Upper lobe of left lung (tissue), 6 donors: Measurements from ENCODE around the gene ANKRD13B. TPM values are rescaled to one million over a fixed set of nuclear protein-coding genes. Genes with fewer than 3 reads are reported as not detected.

Experiments used
- ATAC-seq, 2 donors: fragments of 200-7000 bp; cut with Tn5 transposase; one replicate each; pipeline ENCODE4 v1.9.1; 2022; ENCODE audit warnings: mild to moderate bottlenecking in 2 of 2, moderate library complexity in 2 of 2; ENCODE audit not compliant: low FRiP score in 2 of 2
- DNase-seq, 2 donors: peaks; one replicate each; pipeline ENCODE4 v3.0.0-alpha.2; 2019 to 2020
- H3K27ac ChIP-seq, 4 donors: fragments of 200-600 bp; sonication (generic); one replicate each; pipeline ENCODE4 v1.5.1; 2016 to 2019
- H3K27me3 ChIP-seq, 4 donors: fragments of 200-600 bp; sonication (generic); one replicate each; pipeline ENCODE4 v1.5.1; 2017 to 2019
- H3K36me3 ChIP-seq, 4 donors: fragments of 200-600 bp; sonication (generic); one replicate each; pipeline ENCODE4 v1.5.1; 2016 to 2019
- H3K4me1 ChIP-seq, 4 donors: fragments of 200-600 bp; sonication (generic); one replicate each; pipeline ENCODE4 v1.5.1; 2018 to 2019
- H3K4me3 ChIP-seq, 4 donors: fragments of 200-600 bp; sonication (generic); one replicate each; pipeline ENCODE4 v1.5.1; 2017 to 2019; ENCODE audit warnings: mild to moderate bottlenecking in 2 of 4, moderate library complexity in 1 of 4
- H3K9me3 ChIP-seq, 4 donors: fragments of 200-600 bp; sonication (generic); one replicate each; pipeline ENCODE4 v1.5.1; 2018 to 2019
- EP300 ChIP-seq, 4 donors: sonication (generic); formaldehyde crosslinking; IDR thresholded peaks; one replicate each; pipeline ENCODE4 v1.5.1; 2017; ENCODE audit warnings: antibody characterized with exemption in 4 of 4, control low read depth in 2 of 4
- POLR2A ChIP-seq, 4 donors: fragments of 450-650 bp; IDR thresholded peaks; one replicate each; pipeline ENCODE4 v1.5.1; 2016 to 2017; ENCODE audit warnings: antibody characterized with exemption in 4 of 4, mild to moderate bottlenecking in 2 of 4
- POLR2AphosphoS5 ChIP-seq, 2 donors: sonication (generic); formaldehyde crosslinking; IDR thresholded peaks; one replicate each; pipeline ENCODE4 v1.5.1; 2017; ENCODE audit warnings: antibody characterized with exemption in 2 of 2
- WGBS, 2 donors: methylation state at CpG; one replicate each; pipeline ENCODE4 v1.1.5; 2017 to 2018; 5-methylcytosine and 5-hydroxymethylcytosine counted together
- total RNA-seq, 6 donors: library from RNA; depleted of rRNA in 4 of 6; stranded (reverse); fragments of >200 nt in 4 of 6; gene quantifications; one replicate each; pipeline versions ENCODE4 v1.1.0 to v1.2.1, GENCODE V29; 2016 to 2021
- TF ChIP-seq, protein P1 (sequence below), 6 experiments: fragments of 450-650 bp in 4 of 6; fragments of 200-600 bp in 2 of 6; sonication (generic) in 2 of 6; IDR thresholded peaks; one replicate each; pipeline ENCODE4 v1.5.1; 2016 to 2019; ENCODE audit warnings: antibody characterized with exemption in 6 of 6
- donor health status: DM: no; HTN: no; CAD: no; lungs with moderate emphysema.
- donor health status: DM: no; HTN: yes; CAD: no; lungs with severe emphysema.

The ANKRD13B gene
- total RNA-seq, 6 donors from 2014 or later: 1.5 to 24.1 (median 3.9) TPM

DNA sequence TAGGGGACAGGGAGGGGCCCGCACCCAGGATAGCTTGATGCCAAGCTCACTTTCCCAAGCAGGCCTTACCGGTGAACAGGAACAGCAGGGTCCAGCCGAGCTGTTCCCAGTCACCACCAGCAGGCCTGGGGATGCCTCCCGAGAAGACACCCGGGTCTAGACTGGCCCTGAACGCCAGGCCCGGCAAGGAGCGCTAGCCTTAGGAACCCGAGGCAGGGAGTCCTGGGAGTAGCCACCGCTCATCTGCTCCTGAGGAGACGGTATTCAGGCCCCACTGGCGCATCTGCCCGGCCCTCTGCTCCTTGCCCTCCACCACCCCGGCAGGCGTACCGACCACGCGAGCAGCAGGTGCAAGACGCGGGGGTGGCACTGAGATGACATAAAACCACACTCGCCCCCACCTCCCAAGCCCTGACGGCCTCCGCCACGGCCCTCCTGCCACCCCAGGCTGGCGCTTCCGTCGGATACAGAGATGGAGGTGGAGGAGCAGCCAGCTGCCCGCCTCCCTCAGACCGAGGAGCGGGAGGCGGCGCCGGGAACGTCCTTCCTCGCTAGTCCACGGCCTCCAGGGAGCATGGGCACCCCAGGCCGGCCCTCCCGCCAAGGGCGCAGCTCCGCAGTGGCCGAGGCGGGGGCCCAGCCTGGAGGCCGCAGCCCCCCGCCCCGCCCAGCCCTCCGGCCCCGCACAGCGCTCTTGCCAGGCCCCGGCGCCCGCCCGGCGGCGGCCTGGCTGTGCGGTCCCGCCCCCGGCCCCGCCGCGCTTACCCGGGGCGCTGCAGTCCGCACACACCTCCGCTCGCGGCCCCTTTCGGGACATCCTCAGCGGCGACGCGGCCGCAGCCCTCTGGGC lies 4.1 kb upstream of the ANKRD13B start:
- ATAC-seq: no peak
- peak overlapping the region; percentile 84 to 92 (median 89) for H3K27ac ChIP-seq

DNA sequence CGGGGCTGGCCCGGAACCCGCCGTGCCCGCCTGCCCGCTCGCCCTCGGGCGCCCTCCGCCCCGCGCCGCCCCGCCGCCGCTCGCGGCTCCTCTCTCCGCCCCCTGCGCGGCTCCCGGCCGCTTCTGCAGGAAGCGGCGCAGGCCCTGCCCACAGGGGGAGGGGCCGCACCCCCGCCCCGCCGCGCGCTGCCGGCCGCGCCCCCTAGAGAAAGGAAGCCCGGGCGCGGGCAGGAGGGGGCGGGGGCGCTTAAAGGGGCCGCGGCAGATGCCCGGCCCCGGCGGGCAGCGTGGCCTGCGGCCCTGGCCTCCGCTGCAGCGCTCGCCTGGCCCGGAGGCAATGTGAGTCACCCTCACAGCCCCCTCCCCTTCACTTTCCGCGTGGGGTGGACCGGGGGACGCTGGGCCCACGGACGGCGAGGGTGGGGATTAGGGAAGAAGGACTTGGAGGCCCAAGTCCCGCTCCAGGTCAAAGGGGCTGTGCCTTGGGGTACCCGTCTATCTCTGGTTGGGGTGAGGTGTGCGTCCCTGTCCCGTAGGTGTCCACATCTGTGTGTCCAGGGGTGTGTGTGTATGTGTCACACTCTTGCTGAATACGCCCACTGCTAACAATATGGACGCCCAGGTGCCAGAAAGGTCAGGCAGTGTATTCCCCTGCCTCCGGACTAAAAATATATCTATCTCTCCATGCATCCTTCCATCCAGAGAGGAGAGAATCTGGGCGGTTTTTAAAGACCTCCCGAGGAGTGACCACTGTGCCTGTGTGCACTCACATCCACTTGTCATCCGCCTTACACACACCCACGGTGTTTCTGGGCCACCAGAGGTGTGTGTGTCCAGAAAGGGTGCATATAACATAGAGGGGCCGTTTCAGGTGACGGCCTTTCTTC lies 3.2 kb upstream of the ANKRD13B start, which contains the start of gene GIT1:
GIT1 (minus strand) TSS at position 125 of the 887 bp plus-strand sequence. CDS start 270 bp downstream, outside the sequence.
- H3K4me3 ChIP-seq: peak within 1 kb of the TSS; percentile 54 to 95 (median 82)
- DNase-seq (peak; percentile 92 to 97), ATAC-seq (peak; percentile 82 to 88)
- TF ChIP-seq, protein P1, sequence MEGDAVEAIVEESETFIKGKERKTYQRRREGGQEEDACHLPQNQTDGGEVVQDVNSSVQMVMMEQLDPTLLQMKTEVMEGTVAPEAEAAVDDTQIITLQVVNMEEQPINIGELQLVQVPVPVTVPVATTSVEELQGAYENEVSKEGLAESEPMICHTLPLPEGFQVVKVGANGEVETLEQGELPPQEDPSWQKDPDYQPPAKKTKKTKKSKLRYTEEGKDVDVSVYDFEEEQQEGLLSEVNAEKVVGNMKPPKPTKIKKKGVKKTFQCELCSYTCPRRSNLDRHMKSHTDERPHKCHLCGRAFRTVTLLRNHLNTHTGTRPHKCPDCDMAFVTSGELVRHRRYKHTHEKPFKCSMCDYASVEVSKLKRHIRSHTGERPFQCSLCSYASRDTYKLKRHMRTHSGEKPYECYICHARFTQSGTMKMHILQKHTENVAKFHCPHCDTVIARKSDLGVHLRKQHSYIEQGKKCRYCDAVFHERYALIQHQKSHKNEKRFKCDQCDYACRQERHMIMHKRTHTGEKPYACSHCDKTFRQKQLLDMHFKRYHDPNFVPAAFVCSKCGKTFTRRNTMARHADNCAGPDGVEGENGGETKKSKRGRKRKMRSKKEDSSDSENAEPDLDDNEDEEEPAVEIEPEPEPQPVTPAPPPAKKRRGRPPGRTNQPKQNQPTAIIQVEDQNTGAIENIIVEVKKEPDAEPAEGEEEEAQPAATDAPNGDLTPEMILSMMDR (IDR thresholded peaks at IDR 0.05): peak in 2 of 6 experiments; percentile 15 to 46
- TF ChIP-seq POLR2AphosphoS5 (IDR thresholded peaks at IDR 0.05) (peak in 1 of 2 donors; percentile 78), POLR2A (IDR thresholded peaks at IDR 0.05) (peak in 2 of 4 donors; percentile 45 to 61), EP300 (IDR thresholded peaks at IDR 0.05) (no peak)
- WGBS, 2 donors: 16 to 18% methylated on average over 20 to 29 of the region's 70 CpGs
- peak within 1 kb of the TSS; percentile 84 to 92 (median 89) for H3K27ac ChIP-seq
- H3K4me1 ChIP-seq: peaks cover 71 to 79% (median 75%) of the 10 kb centered on the region in 4 donors
- no peaks in the 10 kb centered on the region for H3K9me3 ChIP-seq
- no peaks in the 10 kb centered on the region for H3K36me3 ChIP-seq
- peaks cover 0 to 3% (median 0%) of the 10 kb centered on the region in 4 donors for H3K27me3 ChIP-seq

More for the DNA sequence above, 4.1 kb upstream of the ANKRD13B start:
- Histone ChIP-seq H3K4me1 (peaks cover 75 to 79% (median 78%) of the 10 kb centered on the region in 4 donors), H3K9me3 (no peaks in the 10 kb centered on the region), H3K36me3 (no peaks in the 10 kb centered on the region), H3K4me3 (peak overlapping the region; percentile 54 to 95 (median 82)), H3K27me3 (peaks cover 0 to 3% (median 0%) of the 10 kb centered on the region in 4 donors)
- WGBS, 2 donors: 2% methylated on average over 24 of the region's 72 CpGs; no CpG with 5 or more reads in 1 of the 2 donors
- DNase-seq: peak in 1 of 2 donors; percentile 89
- TF ChIP-seq, protein P1 (IDR thresholded peaks at IDR 0.05): peak in 2 of 6 experiments; percentile 6 to 7
- TF ChIP-seq EP300 (IDR thresholded peaks at IDR 0.05) (no peak), POLR2AphosphoS5 (IDR thresholded peaks at IDR 0.05) (peak in 1 of 2 donors; percentile 2)

DNA sequence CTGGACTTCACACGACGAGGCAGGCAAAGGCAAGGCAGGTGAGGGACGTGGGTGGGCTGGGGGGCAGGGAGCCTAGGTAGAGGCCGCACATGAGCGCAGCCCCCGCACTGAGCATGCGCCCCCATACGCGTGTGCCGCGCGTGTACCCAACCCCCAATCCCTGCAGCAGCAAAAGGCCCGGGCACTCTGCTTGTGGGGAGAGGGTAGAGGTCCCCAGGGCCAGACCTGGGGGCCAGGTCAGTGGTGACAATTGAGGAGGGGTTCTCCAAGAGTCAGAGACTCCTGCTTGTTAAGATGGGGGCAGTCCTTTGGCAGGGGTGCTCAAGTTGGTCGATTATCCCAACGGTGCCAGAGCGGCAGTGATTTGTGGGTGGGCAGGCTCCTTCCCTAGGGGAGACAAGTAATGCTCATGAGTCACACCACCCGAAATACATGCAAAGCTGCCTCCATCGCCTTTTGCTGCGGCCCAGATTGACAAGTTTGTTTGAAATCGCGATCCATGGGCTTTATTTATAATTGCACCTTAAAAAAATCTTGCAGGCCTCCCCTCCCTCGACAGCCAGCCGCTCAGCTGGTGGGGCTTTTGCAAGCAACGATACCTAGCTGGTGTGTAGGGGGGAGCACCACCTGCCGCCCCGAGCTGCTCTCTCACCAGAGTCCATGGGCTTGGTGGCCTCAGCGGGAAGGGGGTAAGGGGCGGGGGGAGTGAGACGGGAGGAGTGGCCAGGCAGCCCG lies 2.4 kb upstream of the ANKRD13B start:
- no peak for DNase-seq
- TF ChIP-seq, protein P1 (IDR thresholded peaks at IDR 0.05): no peak
- TF ChIP-seq EP300 (IDR thresholded peaks at IDR 0.05): no peak
- TF ChIP-seq POLR2AphosphoS5 (IDR thresholded peaks at IDR 0.05): no peak
- TF ChIP-seq POLR2A (IDR thresholded peaks at IDR 0.05): no peak
- no peaks in the 10 kb centered on the region for H3K9me3 ChIP-seq
- peak overlapping the region; percentile 74 to 87 (median 84) for H3K27ac ChIP-seq
- H3K36me3 ChIP-seq: no peaks in the 10 kb centered on the region
- peaks cover 0 to 3% (median 0%) of the 10 kb centered on the region in 4 donors for H3K27me3 ChIP-seq
- peak overlapping the region in 3 of 4 donors; percentile 24 to 95 (median 83) for H3K4me3 ChIP-seq
- H3K4me1 ChIP-seq: peaks cover 68 to 74% (median 70%) of the 10 kb centered on the region in 4 donors
- WGBS, 2 donors: 25 to 41% methylated on average over 15 to 29 of the region's 30 CpGs
- ATAC-seq: peak in 1 of 2 donors; percentile 0

DNA sequence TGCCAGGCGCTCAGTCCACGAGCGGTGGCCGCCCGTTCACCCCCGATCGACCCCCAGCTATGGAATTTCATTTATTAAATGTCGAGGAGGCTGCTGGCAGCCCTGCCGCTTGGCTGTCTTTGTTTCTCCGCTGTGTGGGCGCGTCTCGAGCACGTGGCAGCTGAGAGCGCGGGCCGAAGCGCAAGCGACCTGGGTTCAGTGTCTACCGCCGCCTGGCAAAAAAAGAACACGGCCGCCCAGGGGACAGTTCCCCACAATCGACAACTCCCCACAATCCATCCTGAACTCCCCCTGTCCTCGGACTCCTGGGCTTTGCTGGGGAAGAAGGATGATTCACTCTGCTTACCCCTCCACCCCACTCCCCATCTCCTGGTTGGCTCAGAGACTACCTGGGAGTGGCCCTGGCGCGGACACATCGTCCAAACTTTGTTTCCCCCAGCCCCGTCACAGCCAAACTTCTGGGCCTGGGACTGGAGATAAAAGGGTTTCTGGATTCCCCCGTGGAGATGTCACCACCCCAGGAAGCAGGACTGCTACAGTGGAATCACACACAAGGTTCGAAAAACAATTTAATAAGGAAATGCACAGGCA lies 1.7 kb upstream of the ANKRD13B start:
- WGBS, 2 donors: 4 to 10% methylated on average over 14 to 31 of the region's 31 CpGs
- no peak for TF ChIP-seq POLR2AphosphoS5 (IDR thresholded peaks at IDR 0.05)
- no peak for TF ChIP-seq POLR2A (IDR thresholded peaks at IDR 0.05)
- no peak for TF ChIP-seq EP300 (IDR thresholded peaks at IDR 0.05)
- TF ChIP-seq, protein P1 (IDR thresholded peaks at IDR 0.05): no peak
- DNase-seq (peak in 1 of 2 donors; percentile 87), ATAC-seq (peak in 1 of 2 donors; percentile 52)
- Histone ChIP-seq H3K4me3 (peak overlapping the region in 3 of 4 donors; percentile 24 to 76 (median 75)), H3K9me3 (no peaks in the 10 kb centered on the region), H3K4me1 (peaks cover 63 to 74% (median 68%) of the 10 kb centered on the region in 4 donors), H3K27ac (peak overlapping the region; percentile 74 to 87 (median 84)), H3K36me3 (no peaks in the 10 kb centered on the region), H3K27me3 (peaks cover 0 to 3% (median 0%) of the 10 kb centered on the region in 4 donors)
